ENCODE data around the gene SLC5A9. TPM values are rescaled to one million over a fixed set of nuclear protein-coding genes. Genes with fewer than 3 reads are reported as not detected.

The SLC5A9 gene
- total RNA-seq, 1 donor = not detected

- DNase-seq (ENCODE audit: low read depth) = peak; percentile 74
- no peak overlapping the region for H3K4me3 ChIP-seq (ENCODE audit: low read depth, low read length)
- TF ChIP-seq, protein P1, sequence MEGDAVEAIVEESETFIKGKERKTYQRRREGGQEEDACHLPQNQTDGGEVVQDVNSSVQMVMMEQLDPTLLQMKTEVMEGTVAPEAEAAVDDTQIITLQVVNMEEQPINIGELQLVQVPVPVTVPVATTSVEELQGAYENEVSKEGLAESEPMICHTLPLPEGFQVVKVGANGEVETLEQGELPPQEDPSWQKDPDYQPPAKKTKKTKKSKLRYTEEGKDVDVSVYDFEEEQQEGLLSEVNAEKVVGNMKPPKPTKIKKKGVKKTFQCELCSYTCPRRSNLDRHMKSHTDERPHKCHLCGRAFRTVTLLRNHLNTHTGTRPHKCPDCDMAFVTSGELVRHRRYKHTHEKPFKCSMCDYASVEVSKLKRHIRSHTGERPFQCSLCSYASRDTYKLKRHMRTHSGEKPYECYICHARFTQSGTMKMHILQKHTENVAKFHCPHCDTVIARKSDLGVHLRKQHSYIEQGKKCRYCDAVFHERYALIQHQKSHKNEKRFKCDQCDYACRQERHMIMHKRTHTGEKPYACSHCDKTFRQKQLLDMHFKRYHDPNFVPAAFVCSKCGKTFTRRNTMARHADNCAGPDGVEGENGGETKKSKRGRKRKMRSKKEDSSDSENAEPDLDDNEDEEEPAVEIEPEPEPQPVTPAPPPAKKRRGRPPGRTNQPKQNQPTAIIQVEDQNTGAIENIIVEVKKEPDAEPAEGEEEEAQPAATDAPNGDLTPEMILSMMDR (IDR thresholded peaks at IDR 0.05; ENCODE audit: insufficient read depth, low read length) = peak; percentile 89
Observed at GRCh38 chr1:48202030-48202752, 20.3 kb upstream of the SLC5A9 start.

DNA sequence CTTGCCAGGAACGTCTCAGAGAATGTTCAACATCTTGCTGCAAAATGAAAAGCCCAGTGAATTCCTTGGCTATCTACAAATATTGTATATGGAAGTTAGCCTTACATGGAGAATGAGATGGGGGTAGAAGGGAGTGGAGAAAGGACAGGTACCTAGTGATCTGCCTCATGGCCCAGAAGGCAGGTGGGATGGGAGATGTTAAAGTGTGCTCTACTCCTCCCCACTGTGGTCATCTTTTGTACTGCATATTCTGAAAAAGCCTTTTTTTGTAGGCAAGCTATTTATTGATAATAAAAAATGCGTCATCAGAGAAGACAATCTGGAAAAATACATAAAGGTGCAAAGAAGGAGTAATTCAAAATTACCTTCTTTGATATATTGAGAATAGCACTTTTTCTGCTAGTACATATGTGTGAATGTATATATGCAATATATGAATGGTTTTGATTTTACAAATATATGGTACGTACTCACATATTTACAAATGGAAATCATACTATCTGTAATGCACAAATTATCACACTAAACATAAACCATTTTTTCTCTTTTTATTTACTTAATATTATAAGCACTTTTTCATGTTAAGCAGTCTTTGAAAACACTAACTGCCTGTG is 19.1 kb upstream of the SLC5A9 start:
- peak; percentile 35 for DNase-seq (ENCODE audit: low read depth)
- no peak overlapping the region for H3K4me3 ChIP-seq (ENCODE audit: low read depth, low read length)
- TF ChIP-seq, protein P1 (IDR thresholded peaks at IDR 0.05; ENCODE audit: insufficient read depth, low read length) = peak; percentile 57

DNA sequence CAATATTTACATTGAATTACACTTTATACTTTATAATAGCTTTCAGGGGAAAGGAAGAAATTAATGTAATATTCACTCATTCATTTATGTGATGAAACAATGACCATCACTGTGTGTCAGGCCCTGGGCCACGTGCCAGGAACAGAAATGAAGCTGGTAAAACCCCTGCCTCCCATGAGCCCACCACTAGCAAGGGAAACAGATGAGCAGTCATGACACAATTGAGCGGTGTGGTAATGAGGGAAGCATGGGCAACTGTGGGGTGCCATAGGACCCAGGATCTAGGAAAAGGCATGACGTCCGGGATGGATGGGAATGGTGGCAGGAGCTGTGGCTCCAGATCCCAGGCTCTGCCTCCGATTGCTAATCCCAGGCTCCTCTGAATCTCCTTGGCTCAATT is 17.0 kb upstream of the SLC5A9 start:
- DNase-seq (ENCODE audit: low read depth) = no peak

DNA sequence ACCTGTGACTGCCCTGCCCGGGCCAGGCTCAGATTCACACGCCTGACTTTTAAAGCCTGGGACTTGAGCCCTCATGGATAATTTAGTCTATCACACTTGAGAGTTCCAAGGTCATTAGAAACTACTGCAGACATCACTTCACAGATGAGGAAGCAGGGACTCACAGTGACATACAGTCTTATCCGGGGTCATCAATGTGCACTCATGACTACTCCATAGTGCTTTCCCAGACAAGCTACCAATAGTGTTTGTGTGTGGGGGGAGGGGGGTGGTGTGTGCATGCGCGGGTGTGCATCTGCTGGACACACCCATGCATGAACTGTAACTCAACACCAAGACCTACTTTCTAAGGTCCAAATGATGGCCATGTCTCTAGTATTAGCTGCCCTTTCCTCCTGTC is 16.1 kb upstream of the SLC5A9 start:
- TF ChIP-seq, protein P1 (IDR thresholded peaks at IDR 0.05; ENCODE audit: insufficient read depth, low read length) = no peak
- no peak overlapping the region for H3K4me3 ChIP-seq (ENCODE audit: low read depth, low read length)
- no peak for DNase-seq (ENCODE audit: low read depth)

More for the DNA sequence above, 17.0 kb upstream of the SLC5A9 start:
- no peak overlapping the region for H3K4me3 ChIP-seq (ENCODE audit: low read depth, low read length)
- TF ChIP-seq, protein P1 (IDR thresholded peaks at IDR 0.05; ENCODE audit: insufficient read depth, low read length) = no peak

GRCh38 chr1:48207131-48207530 is 15.4 kb upstream of the SLC5A9 start:
- TF ChIP-seq, protein P1 (IDR thresholded peaks at IDR 0.05; ENCODE audit: insufficient read depth, low read length) = no peak
- no peak for DNase-seq (ENCODE audit: low read depth)
- H3K4me3 ChIP-seq (ENCODE audit: low read depth, low read length) = no peak overlapping the region

DNA sequence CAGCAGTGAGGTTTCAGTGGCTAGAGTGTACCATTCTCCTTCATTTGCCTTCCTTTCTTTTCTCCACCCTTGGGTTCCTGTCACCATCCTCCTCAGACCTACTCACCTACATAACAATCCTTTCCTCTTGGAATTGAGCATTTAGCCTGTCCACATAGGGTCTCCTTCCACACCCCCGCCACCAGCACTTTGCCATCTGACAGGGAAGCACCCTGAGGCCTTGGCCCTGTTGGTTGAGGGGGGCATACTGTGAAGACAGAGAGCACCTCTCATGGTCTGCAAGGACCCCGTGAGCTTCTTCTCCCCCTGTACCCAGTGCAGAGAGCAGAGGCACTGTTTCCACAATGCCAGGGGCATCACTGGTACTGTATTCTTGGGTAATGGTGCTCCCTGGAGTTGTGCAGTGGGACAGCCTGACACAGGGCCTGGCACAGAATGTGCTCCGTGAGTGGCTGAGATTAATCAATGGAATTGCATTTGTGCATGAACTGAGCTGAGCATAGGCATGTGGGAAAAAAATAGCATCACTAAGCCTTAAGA is 14.9 kb upstream of the SLC5A9 start:
- no peak for DNase-seq (ENCODE audit: low read depth)
- TF ChIP-seq, protein P1 (IDR thresholded peaks at IDR 0.05; ENCODE audit: insufficient read depth, low read length) = no peak
- no peak overlapping the region for H3K4me3 ChIP-seq (ENCODE audit: low read depth, low read length)
